ENCODE measurements around the gene DGCR6L. TPM values are rescaled to one million over a fixed set of nuclear protein-coding genes. Genes with fewer than 3 reads are reported as not detected.
A peak's percentile ranks its signal among the peaks of the same experiment; 100 is the strongest.
"Not testable (repeated sequence)": the region's sequence is repeated elsewhere in the genome, so short reads cannot be mapped to it uniquely, and the experiment has no call there.

The DGCR6L gene
- total RNA-seq, 1 donor from 2014 or later: 47.6 TPM

GRCh38 chr22:20325996-20326395 is 6.1 kb upstream of the DGCR6L start:
- not testable (repeated sequence) for DNase-seq (ENCODE audit: low read depth in 2 of 2)

- no peak for DNase-seq (ENCODE audit: low read depth in 2 of 2)
These were observed 4.3 kb upstream of the DGCR6L start for GRCh38 chr22:20324139-20324516.

GRCh38 chr22:20321552-20322211 is 1.8 kb upstream of the DGCR6L start:
- DNase-seq (ENCODE audit: low read depth in 2 of 2): peak in 1 of 2 donors; percentile 0

- not testable (repeated sequence) for DNase-seq (ENCODE audit: low read depth in 2 of 2)
These were observed 1.0 kb upstream of the DGCR6L start for GRCh38 chr22:20320659-20321551.

- DNase-seq (ENCODE audit: low read depth in 2 of 2): peak; percentile 25 to 26
These were observed 667 bp downstream of the DGCR6L start for GRCh38 chr22:20319041-20319744.

- not testable (repeated sequence) for DNase-seq (ENCODE audit: low read depth in 2 of 2)
These were observed 1.7 kb downstream of the DGCR6L start for GRCh38 chr22:20318043-20318688.

GRCh38 chr22:20317402-20318042 is 2.3 kb downstream of the DGCR6L start:
- DNase-seq (ENCODE audit: low read depth in 2 of 2): peak; percentile 21 to 31

GRCh38 chr22:20316844-20317401 is 2.9 kb downstream of the DGCR6L start:
- no peak for DNase-seq (ENCODE audit: low read depth in 2 of 2)

GRCh38 chr22:20316217-20316843 is 3.5 kb downstream of the DGCR6L start:
- no peak for DNase-seq (ENCODE audit: low read depth in 2 of 2)

- DNase-seq (ENCODE audit: low read depth in 2 of 2): no peak
These were observed 4.3 kb downstream of the DGCR6L start for GRCh38 chr22:20315337-20316216.

- DNase-seq (ENCODE audit: low read depth in 2 of 2): not testable (repeated sequence)
These were observed 5.0 kb downstream of the DGCR6L start for GRCh38 chr22:20314741-20315336.

GRCh38 chr22:20314206-20314605 is 5.7 kb downstream of the DGCR6L start:
- DNase-seq (ENCODE audit: low read depth in 2 of 2): not testable (repeated sequence)

GRCh38 chr22:20313306-20314077 is 6.4 kb downstream of the DGCR6L start:
- not testable (repeated sequence) for DNase-seq (ENCODE audit: low read depth in 2 of 2)

GRCh38 chr22:20312396-20313191 is 7.3 kb downstream of the DGCR6L start:
- no peak for DNase-seq (ENCODE audit: low read depth in 2 of 2)

GRCh38 chr22:20311249-20312062 is 8.4 kb downstream of the DGCR6L start:
- not testable (repeated sequence) for DNase-seq (ENCODE audit: low read depth in 2 of 2)

GRCh38 chr22:20310773-20311172 is 9.1 kb downstream of the DGCR6L start:
- DNase-seq (ENCODE audit: low read depth in 2 of 2): not testable (repeated sequence)

Measured in lung microvascular endothelial cell (primary cell).